Measurements from ENCODE around the gene ERF. TPM values are rescaled to one million over a fixed set of nuclear protein-coding genes. Genes with fewer than 3 reads are reported as not detected.

The ERF gene
- total RNA-seq, 1 donor from 2014 or later = 7.8 TPM

DNA sequence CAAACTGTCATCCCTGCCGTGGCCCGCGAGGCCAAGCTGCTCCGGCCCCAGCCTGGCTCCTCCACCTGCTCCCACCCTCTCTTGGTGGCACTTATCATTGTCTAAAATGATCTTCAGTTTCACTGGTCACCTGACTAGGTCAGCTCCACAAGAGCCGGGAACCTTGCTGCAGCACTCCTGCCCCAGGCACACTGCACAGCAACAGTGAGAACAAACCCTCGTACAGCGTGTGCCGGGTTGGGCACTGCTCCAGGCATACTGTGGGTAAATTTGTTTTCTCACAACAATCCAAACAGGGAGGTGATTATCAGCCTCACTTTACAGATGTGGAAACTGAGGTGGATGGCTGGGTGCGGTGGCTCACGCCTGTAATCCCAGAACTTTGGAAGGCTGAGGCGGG is 46.3 kb downstream of the ERF start:
- no peak for DNase-seq

DNA sequence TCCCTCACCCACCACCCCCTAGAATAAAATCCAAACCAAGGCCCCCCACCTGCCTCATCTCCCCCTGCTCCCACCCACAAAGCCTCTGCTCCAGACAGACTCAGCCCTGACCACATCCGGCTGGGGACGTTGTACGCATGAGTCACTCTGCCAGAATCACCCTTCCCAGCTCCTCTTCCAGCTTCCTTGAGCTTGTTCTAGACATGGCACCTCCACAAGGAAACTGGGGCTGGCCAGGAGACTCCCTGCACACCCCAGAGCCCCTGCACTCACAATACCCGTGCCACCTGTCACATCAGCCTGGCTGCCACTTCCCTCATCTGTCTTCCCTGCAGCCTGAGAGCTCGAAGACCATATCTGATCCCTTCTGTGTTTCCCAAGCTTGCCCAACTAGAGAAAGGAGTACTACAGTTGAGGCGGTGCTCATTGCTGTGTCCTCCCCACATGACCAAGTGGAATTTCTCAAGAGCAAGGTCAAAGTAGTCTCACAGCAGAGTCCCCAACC is 47.1 kb downstream of the ERF start:
- peak; percentile 11 for DNase-seq

DNA sequence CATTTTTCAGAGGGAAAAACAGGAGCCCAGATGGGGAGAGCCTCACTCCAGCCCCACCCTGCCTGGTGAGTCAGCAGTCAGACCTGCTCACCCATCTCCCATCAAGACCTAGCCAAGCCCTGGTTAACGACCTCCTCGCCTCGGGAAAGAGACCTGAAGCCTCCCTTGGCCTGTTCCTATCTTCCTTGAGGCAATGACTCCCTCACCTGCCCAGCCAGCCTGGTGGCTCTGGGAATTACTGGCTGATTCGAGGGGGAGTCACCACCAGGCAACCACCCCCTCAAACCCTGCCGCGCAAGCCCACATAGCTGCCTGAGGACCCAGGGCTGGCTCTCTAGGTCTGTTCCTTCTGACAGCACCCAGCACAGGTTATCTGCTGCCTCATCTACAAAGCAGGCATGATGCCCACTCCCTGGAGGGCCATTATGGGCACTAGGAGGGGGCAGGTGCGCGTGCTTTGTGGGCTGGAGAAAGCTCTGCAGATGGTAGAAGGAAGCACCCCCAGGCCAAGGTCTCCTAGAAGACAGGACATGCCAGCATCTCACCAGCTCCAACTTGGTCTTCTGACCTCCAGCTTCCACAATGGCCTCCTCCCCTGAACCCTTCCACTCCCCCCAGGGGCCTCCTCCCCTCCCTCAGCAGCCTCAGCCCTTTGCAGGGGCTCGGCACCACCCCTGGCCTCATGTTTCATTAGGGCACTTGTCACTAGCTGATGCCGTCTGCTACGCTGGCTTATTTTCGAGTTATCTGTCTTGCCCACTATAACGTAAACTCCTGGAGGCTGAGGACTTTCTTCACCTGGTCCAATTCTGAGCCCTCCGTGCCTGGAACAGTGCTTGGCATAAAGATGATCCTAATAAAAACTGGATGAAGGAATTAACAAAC is 47.8 kb downstream of the ERF start:
- no peak for DNase-seq

DNA sequence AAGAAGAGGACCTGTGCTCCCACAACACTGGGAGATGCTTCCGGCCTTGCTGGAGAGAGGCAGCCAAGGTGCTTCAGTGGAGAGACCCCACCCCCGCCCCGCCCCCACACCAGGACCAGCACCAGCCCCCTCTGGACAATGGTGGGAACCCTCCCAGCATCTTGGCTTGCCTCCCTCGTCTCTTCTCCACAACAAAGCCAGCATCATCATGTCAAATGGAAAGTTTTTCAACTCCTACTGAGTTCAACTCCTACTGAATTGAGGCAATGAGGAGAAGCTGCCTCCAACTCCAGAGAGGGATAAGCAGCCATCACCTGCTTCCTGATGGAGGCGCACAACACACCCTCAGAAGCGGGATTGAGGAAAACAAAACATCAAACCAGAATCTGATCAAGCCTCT is 50.3 kb downstream of the ERF start:
- DNase-seq = no peak

DNA sequence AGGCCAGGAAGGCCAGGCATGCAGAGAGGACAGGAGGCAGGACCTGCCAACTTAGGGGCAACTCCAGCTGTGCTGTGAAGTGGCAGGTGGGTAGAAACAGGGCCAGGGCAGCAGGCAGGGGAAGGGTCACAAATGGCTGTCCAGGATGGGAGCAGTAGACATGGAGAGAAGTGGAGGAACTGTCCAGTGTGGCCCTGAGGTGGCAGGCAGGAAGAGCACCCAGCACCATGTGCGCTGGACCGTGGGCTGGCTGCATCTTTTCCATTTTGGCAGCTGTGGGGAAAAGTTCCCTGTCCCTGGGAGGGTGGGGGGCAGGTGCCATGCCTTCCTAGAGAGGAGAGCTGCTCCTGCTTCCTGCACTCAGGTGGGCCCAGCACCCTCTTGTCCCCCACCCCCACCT is 51.2 kb downstream of the ERF start:
- DNase-seq = no peak

DNA sequence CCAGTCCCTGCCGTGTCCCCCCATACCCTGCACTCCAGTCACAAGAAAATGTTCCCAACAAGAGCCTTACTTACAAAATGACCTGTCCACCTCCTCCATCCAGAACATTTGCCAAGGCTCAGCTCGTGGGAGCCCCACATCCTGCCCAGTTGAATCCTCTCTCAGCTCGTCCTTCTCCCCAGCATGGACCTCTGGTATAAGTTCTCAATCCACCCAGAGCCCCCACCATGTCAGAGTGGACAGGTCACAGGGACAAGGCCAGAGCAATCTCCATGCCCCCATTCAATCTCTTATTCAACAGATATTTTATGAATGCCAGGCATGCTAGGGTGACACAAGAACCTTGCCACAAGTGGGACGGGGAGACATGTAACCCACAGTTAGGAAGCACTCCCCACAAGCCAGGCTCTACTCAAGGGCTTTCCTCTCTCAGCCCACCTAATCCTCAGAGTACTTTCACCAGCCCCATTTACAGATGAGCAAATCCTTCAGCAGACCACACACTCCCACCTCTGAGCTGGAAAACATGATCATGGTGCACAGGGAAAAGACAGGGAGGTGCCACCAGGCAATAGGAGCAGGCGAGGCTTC is 52.5 kb downstream of the ERF start:
- DNase-seq = no peak

DNA sequence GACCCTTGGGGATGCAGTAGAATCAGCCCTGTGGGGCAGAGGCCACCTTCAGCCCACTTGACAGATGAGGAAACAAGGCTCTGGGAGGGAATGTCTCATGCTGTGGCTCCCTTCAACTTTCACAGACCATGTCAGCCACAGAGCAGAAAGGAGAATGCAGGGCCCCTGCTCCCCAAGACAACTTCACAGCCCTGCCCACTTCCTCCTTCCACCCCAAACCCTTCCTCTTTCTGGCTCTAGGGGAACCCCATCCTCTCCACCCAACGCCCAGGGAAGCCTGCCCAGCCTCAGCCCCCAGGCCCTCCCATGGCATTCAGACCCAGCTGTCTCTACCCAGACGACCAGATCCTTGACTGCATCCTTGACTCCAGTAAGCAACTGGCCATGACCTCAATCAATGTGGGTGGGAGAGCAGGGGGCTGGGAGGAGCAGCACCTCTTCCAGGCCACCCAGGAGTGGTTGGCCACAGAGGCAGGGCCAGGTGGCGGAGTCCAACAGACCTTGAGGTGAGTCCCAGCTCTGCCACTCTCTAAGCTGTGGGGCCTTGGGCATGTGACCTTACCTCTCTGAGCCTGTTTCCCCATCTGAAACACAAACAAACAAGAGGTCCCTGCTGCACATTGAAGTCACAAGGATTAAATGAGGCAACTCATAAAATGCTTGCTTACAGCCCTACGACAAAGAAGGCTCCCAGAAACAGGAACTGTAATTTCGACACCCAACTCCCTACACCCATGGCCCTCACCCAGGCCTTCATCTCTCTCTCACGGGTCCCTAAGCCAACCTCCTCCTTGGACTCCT is 53.2 kb downstream of the ERF start:
- no peak for DNase-seq

DNA sequence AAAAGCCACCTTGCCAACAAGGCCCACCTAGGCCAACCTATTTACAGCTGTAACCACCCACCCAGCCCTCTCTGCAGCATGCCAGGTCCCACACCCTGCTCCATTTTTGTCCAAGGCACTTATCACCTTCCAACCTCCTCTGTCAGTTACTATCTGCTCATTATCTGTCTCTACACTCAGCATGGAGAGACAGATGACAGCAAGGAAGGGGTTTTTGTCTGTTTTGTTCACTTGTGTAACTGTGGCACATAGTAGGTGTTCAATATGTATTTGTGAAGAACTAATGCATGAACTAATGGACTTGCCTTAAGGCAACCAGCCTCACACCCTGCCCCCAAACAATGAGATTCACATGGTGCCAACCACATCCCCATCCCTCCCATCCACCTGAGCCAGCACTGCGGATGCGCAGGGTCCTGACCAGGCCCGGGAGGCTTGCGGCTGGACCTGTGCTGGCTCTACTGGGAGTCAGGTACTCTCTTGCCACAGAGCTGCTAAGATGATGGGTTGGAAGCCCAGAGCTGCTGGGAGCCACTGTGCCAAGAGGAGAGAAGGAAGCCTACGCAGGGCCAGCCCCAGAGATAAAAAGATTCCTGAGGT is 54.7 kb downstream of the ERF start:
- DNase-seq = no peak

DNA sequence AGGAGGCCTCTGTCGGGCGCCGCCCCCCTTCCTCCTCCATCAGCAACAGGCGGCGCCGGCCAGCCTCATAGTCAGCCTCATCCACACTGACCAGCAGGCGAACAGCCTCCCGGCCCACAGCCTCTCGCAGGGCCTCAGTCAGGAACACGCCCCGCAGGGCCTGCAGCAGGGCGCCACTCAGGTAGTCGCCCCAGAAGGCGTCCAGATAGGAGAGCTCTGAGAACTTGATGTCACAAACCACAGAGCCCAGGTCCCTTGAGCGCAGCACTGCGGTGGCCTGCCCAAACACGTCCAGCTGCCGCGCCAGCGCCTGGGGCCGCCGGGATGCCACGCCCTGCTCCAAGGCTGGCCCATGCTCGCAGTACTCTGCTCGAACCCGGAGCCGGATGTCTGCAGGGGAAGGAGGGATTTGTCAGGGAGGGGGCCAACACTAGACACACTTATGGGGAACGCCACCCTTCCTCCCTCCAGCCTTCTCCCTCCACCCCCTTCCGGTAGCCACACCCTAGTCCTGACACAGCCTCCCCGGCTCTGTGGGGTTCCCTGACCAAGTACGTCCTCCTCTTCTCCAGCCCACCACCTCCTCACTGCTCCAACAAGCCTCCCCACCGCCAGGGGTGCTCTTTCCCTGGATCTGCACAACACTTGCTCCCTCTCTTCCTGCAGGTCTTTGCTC is 55.4 kb downstream of the ERF start:
- no peak for DNase-seq

DNA sequence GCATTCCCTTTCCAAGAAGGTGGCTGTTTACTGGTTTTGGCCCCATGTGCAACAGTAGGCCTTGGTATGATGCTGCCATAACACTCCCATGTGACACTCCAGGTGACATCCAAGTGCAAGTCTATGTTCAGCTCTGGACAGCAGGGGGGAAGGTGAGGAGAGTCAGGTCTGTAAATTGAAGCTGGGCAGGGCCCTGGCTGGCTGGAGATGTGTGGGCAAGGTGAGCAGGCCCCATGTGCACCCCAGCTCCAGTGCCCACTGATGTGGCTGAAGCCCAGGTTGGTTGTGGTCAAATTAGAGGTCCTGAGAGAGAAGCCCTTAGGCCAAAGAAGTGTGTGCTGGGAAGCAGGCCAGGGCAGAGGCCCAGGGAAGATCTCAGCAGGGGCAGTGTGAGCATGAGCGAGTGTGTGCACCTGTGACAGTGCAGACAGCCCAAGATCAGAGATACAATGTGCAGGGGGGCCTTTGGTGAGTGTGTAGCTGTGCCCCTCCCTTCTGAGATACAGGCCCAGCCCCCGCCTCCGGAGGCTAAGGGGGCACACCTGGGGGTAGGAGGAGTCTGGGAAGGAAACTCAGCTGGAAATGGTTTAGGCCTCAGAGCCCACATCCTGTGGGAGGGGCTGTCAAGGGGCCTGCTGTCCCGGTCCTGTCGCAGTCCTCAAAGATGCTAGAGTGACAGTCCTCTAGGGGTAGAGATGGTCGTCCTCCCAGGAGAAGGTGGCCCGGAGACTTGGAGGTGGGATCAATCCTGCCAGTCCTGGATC is 56.1 kb downstream of the ERF start:
- DNase-seq = no peak

Other genes starting within 250 kb of the ERF start
- 20.0 TPM for gene GRIK5, start 184.9 kb downstream of the ERF start, total RNA-seq
- 11.1 TPM for gene ZNF574, start 179.0 kb downstream of the ERF start, total RNA-seq
- gene POU2F2, start 122.7 kb downstream of the ERF start, total RNA-seq = 3.0 TPM
- 20.4 TPM for gene DEDD2, start 37.5 kb downstream of the ERF start, total RNA-seq
- gene ZNF526, start 34.8 kb downstream of the ERF start, total RNA-seq = 6.4 TPM
- gene GSK3A, start 12.5 kb downstream of the ERF start, total RNA-seq = 19.7 TPM
- gene CIC, start 14.1 kb upstream of the ERF start, total RNA-seq = 19.5 TPM
- gene PRR19, start 47.0 kb upstream of the ERF start, total RNA-seq = 1.4 TPM
- gene PAFAH1B3, start 47.5 kb upstream of the ERF start, total RNA-seq = 198 TPM
- 47.1 TPM for gene TMEM145, start 58.2 kb upstream of the ERF start, total RNA-seq
- gene MEGF8, start 70.5 kb upstream of the ERF start, total RNA-seq = 43.7 TPM
- gene CNFN, start 135.2 kb upstream of the ERF start, total RNA-seq = not detected
- 9.2 TPM for gene LIPE, start 172.3 kb upstream of the ERF start, total RNA-seq
- 0.31 TPM for gene CXCL17, start 187.8 kb upstream of the ERF start, total RNA-seq